Stimulated activated CD8-positive, alpha-beta memory T cell treated with anti-CD3 and anti-CD28 coated beads, Interleukin-7, amount 100 ng/mL, for 1 hour (primary cell): ENCODE data around the gene STMND1.
"Not testable (repeated sequence)": the region's sequence is repeated elsewhere in the genome, so short reads cannot be mapped to it uniquely, and the experiment has no call there.

Experiments used
- DNase-seq, 2 donors: peaks; one replicate each; pipeline ENCODE4 v3.0.0-alpha.2; 2020; ENCODE audit warnings: low read depth in 2 of 2

STMND1 gene

DNA sequence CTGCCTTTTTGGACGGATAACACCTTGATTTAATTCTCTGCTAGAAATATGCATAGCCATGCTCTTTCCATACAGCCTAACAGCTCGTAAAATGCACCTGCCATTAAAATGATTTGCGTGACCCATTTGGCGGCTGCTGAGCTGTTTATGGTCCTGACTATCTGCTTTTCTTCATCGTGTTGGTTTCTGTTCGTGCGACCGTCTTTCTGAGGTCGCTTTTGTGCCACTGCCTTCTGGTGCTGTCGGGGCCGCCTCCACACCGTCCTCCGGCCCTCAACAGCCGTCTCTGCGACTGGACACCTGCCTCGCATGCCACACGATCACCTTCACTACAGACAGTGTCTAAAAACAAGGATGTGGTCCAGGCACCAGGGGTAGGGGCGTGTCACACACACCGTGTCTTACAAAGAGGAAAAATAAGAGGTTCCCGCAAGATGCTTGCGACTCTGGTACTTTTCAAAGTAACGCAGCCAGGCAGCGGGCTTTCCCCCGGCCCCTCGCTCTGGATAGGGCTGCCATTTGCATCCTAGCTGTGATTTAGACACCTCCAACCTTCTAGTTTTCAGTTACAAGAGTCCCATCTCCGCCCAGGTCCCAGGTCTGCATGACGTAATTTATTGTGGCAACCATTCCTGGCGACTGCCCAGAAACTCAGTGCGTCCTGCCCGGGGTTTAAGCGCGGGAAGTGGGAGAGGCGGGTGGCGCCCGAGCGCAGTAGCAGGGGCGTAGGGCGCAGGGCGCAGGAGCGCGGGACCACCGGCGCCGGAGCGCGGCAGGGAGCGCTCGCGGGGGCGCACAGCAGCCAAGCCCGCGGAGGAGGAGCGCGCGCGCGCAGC, at the start of gene STMND1:
TSS of gene STMND1 (plus strand) at position 629 of the 836 bp plus-strand sequence. CDS start 208 bp downstream, outside the sequence.
- DNase-seq: no peak

GRCh38 chr6:17054647-17055046, 47.2 kb upstream of the STMND1 start:
- DNase-seq: no peak

DNA sequence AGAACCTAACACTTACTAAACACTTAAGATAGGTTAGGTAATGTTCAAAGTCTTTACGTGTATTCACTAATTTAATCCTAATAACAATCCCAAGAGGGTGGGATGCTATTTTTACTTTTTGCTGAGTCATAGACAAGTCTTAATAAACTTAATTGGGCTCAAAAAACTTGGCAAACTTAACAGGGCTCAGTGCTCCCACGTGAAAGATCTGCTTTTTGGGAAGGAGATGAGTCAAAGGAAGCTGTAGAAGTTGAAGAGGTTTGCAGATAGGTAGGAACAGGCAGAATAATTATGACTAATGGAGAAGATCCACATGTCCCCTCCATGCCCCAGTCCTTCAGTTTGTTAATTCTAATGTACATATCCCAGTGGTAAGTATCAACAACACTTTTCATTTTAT, 44.5 kb upstream of the STMND1 start:
- DNase-seq: no peak

DNA sequence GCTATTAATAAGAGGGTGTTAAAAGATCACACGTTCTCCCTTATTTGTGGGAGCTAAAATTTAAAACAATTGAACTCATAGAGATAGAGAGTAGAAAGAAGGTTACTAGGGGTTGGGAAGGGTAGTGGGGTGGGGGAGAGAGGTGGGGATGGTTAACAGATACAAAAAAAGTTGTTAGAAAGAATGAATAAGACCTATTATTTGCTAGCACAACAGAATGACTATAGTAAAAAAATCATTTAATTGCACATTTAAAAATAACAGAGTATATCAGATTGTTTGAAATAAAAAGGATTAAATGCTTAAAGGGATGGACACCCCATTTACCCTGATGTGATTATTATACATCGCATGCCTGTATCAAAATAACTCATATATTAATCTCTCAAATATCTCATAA, 43.3 kb upstream of the STMND1 start:
- DNase-seq: no peak

DNA sequence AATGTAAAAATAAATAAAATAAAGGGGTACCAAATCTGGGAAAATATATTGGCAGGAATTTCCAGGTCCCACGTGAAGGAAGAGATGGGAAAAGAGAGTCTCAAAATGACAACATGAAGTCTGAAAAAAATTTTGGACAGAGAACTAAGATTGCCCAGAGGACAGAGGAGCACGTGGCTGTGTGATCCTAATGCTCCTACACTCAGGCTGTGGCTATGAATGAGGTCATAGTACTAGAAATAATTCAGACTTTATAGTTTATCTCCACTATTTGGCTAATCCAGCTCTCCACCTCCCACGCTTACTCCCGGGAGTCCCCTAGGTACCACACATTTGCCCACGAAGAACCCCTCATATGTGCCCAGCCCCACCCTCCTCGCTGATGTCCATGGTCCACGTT, 42.8 kb upstream of the STMND1 start:
- DNase-seq: no peak

- no peak for DNase-seq
These were observed 42.0 kb upstream of the STMND1 start for GRCh38 chr6:17059850-17060249.

DNA sequence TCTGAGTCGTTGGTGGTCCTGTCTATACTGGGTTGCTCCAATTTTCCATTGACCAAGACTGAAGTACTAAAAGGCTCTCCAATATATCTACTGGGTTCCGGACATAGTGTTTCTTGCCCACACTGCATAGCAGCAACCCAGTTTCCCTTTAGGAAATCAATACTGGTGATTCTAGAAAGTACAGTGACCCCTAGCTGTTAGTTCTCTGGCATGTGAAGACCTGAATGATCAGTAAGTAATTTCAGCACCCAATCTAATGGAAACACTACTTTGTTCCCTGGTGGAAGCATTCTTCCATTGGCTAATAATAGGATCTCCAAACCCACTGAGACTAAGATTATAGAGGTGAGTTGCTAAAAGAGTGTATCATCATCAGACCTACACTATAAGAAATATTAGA, 40.8 kb upstream of the STMND1 start:
- no peak for DNase-seq

- DNase-seq: no peak
These were observed 38.9 kb upstream of the STMND1 start for GRCh38 chr6:17062871-17063440.

- DNase-seq: no peak
These were observed 36.9 kb upstream of the STMND1 start for GRCh38 chr6:17064975-17065374.

- DNase-seq: no peak
These were observed 35.2 kb upstream of the STMND1 start for GRCh38 chr6:17066610-17067009.

GRCh38 chr6:17068972-17069371, 32.9 kb upstream of the STMND1 start:
- not testable (repeated sequence) for DNase-seq

GRCh38 chr6:17070400-17070799, 31.4 kb upstream of the STMND1 start:
- not testable (repeated sequence) for DNase-seq

GRCh38 chr6:17073596-17073995, 28.3 kb upstream of the STMND1 start:
- DNase-seq: not testable (repeated sequence)

DNA sequence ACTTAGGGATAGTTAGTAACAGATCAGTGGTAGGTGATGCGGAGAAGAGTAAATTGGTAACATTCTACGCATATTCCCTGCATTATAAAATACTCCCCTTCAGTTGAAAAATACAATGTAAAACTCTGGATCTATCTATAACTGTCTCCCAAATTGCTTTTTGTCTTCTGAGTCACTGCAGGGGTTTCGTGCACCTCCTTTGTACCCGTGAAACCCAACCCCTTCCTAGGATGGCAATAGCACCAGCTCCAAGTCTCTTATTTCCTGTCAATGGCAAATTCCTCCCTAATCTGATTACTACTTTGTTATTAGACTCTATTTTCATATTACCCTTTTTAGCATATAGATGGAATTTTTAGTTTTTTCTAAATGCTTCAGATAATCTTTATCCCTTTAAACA, 20.6 kb upstream of the STMND1 start:
- DNase-seq: no peak

DNA sequence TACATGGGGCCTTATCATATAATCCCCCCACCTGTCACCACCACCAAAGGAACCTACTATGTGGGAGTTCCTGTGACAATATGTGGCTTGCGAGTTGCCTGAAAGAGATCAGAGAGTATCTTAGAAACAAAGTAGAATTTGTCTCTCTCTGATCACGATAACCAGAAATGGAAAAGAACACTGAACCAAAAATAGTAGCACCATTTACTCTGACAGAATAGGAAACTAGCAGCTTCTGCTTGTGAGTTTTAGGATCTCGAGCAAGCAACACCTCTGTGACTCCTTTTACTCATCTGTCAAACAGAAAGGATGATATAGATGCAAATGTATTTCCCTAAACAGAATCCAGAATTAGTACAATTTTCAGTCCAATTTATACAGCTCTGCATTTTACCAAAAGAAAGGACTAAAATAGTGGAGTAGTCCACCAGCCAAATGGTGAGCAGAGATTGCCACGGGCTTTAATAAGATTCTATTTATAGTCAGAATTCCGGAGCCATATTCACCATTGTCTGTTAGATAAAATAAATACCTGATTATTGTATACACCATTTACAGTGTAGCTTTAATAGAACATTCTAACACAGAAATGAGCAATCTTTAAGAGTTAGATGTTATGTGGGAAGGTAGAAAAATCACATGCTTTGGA, 19.9 kb upstream of the STMND1 start:
- DNase-seq: no peak

GRCh38 chr6:17083397-17083796, 18.5 kb upstream of the STMND1 start:
- no peak for DNase-seq

DNA sequence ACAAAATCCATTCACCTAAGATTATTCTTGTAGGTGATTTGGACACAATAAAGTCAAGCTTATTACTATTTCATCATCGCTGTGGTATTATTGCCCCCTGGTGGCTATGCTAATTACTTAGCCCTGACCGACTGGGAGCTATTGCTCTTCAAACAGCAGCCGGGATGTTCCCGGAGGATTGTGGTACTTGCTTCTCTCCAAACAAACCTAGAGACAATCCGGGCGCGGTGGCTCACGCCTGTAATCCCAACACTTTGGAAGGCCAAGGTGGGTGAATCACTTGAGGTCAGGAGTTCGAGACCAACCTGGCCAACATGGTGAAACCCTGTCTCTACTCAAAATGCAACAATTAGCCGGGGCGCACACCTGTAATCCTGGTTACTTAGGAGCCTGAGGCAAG, 15.4 kb upstream of the STMND1 start:
- DNase-seq: no peak

DNA sequence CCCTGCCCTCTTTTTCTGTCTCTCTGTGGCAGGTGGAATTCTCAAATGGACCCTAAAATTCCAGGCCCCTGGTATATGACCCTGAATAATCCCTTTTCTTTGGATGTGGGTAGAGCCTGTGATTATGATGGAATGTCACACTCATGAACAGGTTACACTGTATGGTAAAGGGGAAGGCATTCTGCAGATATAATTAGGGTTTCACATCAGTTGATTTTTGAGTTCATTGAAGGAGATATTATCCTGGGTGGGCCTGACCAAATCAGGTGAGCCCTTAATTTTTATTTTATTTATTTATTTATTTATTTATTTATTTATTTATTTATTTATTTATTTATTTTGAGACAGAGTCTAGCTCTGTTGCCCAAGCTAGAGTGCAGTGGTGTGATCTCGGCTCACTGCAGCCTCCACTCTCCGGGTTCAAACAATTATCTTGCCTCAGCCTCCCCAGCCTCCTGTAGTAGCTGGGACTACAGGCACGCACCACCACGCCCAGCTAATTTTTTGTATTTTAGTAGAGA, 13.7 kb upstream of the STMND1 start:
- no peak for DNase-seq

GRCh38 chr6:17091122-17091521, 10.7 kb upstream of the STMND1 start:
- DNase-seq: no peak

DNA sequence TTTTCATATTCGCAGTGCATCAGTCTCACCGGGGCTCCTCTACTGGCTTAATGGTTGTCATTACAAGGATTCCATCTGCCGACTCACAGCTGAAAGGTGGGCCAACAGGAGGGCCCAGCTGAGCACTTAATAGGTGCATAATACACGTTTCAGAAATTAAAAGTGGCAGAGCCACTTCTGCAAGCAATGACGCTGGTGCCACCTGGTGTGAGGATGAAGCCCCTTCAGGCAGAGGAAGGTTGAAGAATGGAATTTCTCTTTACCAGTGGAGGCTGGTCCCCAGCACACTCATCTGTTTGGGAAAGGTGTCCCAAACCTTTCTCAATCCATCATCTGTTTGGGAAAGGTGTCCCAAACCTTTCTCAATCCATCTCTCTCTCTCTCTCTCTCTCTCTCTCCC, 8.2 kb upstream of the STMND1 start:
- DNase-seq: no peak

GRCh38 chr6:17096096-17096495, 5.8 kb upstream of the STMND1 start:
- DNase-seq: no peak

DNA sequence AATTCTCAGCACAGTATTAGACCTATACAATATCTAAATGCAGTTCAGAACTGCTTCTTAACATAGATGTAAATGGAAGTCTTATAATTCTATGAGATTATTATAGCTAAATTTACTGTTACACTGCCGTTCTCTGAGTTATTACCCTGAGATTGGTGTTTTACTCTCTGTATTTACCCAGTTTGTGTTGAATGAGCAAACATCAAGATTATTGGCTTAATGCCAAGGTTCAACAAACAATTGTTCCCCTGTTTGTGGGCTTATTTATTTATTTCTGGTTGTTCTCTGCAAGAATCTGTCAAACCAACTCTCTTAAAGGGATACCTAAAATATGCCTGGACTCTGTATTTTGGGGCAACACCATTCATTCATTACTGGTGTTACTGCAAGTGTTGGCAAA, 5.2 kb upstream of the STMND1 start:
- no peak for DNase-seq

- DNase-seq: no peak
These were observed 3.9 kb upstream of the STMND1 start for GRCh38 chr6:17097982-17098381.
